Jurkat, Clone E6-1 (cell line): ENCODE data around the gene CLMN.

Experiments used
- DNase-seq: peaks from one replicate; pipeline ENCODE4 v3.0.0-alpha.2; 2011; ENCODE audit warnings: low read depth, low spot score
- H3K4me3 ChIP-seq: 2 replicates; pipeline ENCODE4 v1.5.1; 2011; ENCODE audit warnings: mild to moderate bottlenecking, low read length, control low read depth, moderate library complexity

The CLMN gene

GRCh38 chr14:95236221-95236620 lies 83.5 kb downstream of the CLMN start:
- no peak for DNase-seq
- no peak overlapping the region for H3K4me3 ChIP-seq

- no peak overlapping the region for H3K4me3 ChIP-seq
- no peak for DNase-seq
These were observed 83.9 kb downstream of the CLMN start for GRCh38 chr14:95235767-95236166.

- no peak for DNase-seq
- no peak overlapping the region for H3K4me3 ChIP-seq
These were observed 84.4 kb downstream of the CLMN start for GRCh38 chr14:95235351-95235750.

- DNase-seq = no peak
- H3K4me3 ChIP-seq = no peak overlapping the region
These were observed 85.3 kb downstream of the CLMN start for GRCh38 chr14:95234426-95234825.

- DNase-seq = no peak
- H3K4me3 ChIP-seq = no peak overlapping the region
These were observed 85.9 kb downstream of the CLMN start for GRCh38 chr14:95233702-95234241.

GRCh38 chr14:95232894-95233584 lies 86.7 kb downstream of the CLMN start:
- no peak for DNase-seq
- H3K4me3 ChIP-seq = no peak overlapping the region

GRCh38 chr14:95231966-95232633 lies 87.6 kb downstream of the CLMN start:
- no peak overlapping the region for H3K4me3 ChIP-seq
- DNase-seq = no peak

GRCh38 chr14:95229749-95230148 lies 90.0 kb downstream of the CLMN start:
- H3K4me3 ChIP-seq = no peak overlapping the region
- no peak for DNase-seq

- no peak for DNase-seq
- H3K4me3 ChIP-seq = no peak overlapping the region
These were observed 91.5 kb downstream of the CLMN start for GRCh38 chr14:95228240-95228639.

- H3K4me3 ChIP-seq = no peak overlapping the region
- no peak for DNase-seq
These were observed 92.3 kb downstream of the CLMN start for GRCh38 chr14:95227279-95227860.

- no peak for DNase-seq
- H3K4me3 ChIP-seq = no peak overlapping the region
These were observed 92.9 kb downstream of the CLMN start for GRCh38 chr14:95226801-95227200.

GRCh38 chr14:95225251-95225887 lies 94.3 kb downstream of the CLMN start:
- no peak for DNase-seq
- H3K4me3 ChIP-seq = no peak overlapping the region

GRCh38 chr14:95222870-95223398 lies 96.8 kb downstream of the CLMN start:
- DNase-seq = no peak

GRCh38 chr14:95222151-95222631 lies 97.5 kb downstream of the CLMN start:
- no peak for DNase-seq
- no peak overlapping the region for H3K4me3 ChIP-seq

More at GRCh38 chr14:95222870-95223398, 96.8 kb downstream of the CLMN start:
- no peak overlapping the region for H3K4me3 ChIP-seq

GRCh38 chr14:95221531-95221930 lies 98.2 kb downstream of the CLMN start:
- DNase-seq = no peak
- H3K4me3 ChIP-seq = no peak overlapping the region

- no peak for DNase-seq
- no peak overlapping the region for H3K4me3 ChIP-seq
These were observed 99.0 kb downstream of the CLMN start for GRCh38 chr14:95220663-95221231.

- no peak for DNase-seq
These were observed 101.1 kb downstream of the CLMN start for GRCh38 chr14:95218472-95219193.

GRCh38 chr14:95218006-95218405 lies 101.7 kb downstream of the CLMN start:
- H3K4me3 ChIP-seq = no peak overlapping the region
- DNase-seq = no peak

More at GRCh38 chr14:95218472-95219193, 101.1 kb downstream of the CLMN start:
- H3K4me3 ChIP-seq = no peak overlapping the region
